ENCODE data around the gene HSP90AA1. TPM values are rescaled to one million over a fixed set of nuclear protein-coding genes. Genes with fewer than 3 reads are reported as not detected.

The HSP90AA1 gene
- total and polyA plus RNA-seq, 2 donors: 251 to 487 TPM

GRCh38 chr14:102043251-102044025, 43.4 kb downstream of the HSP90AA1 start:
- DNase-seq (ENCODE audit: low read depth in 6 of 9, low spot score in 9 of 9): no peak
- H3K4me3 ChIP-seq (ENCODE audit: low read length in 2 of 2): no peak overlapping the region
- H3K4me1 ChIP-seq (ENCODE audit: control insufficient read depth in 2 of 2, insufficient read depth in 2 of 2, low read length in 2 of 2): no peaks in the 10 kb centered on the region
- H3K27ac ChIP-seq (ENCODE audit: low read depth in 1 of 2, low read length in 1 of 2): no peak overlapping the region
- 95% methylated on average over 22 of the region's 22 CpGs for WGBS
- peaks cover 85 to 86% of the 10 kb centered on the region in 2 donors for H3K36me3 ChIP-seq (ENCODE audit: control insufficient read depth in 2 of 2, insufficient read depth in 2 of 2, low read length in 1 of 2)
- no peaks in the 10 kb centered on the region for H3K9me3 ChIP-seq (ENCODE audit: control insufficient read depth in 2 of 2, insufficient read depth in 1 of 2, low read length in 1 of 2)
- no peaks in the 10 kb centered on the region for H3K27me3 ChIP-seq (ENCODE audit: control insufficient read depth in 2 of 2, insufficient read depth in 1 of 2, low read length in 1 of 2)

GRCh38 chr14:102042699-102043098, 44.1 kb downstream of the HSP90AA1 start:
- no peaks in the 10 kb centered on the region for H3K4me1 ChIP-seq (ENCODE audit: control insufficient read depth in 2 of 2, insufficient read depth in 2 of 2, low read length in 2 of 2)
- 98% methylated on average over 9 of the region's 9 CpGs for WGBS
- DNase-seq (ENCODE audit: low read depth in 6 of 9, low spot score in 9 of 9): no peak
- no peaks in the 10 kb centered on the region for H3K27me3 ChIP-seq (ENCODE audit: control insufficient read depth in 2 of 2, insufficient read depth in 1 of 2, low read length in 1 of 2)
- H3K4me3 ChIP-seq (ENCODE audit: low read length in 2 of 2): no peak overlapping the region
- no peak overlapping the region for H3K27ac ChIP-seq (ENCODE audit: low read depth in 1 of 2, low read length in 1 of 2)
- H3K36me3 ChIP-seq (ENCODE audit: control insufficient read depth in 2 of 2, insufficient read depth in 2 of 2, low read length in 1 of 2): peaks cover 85 to 86% of the 10 kb centered on the region in 2 donors
- no peaks in the 10 kb centered on the region for H3K9me3 ChIP-seq (ENCODE audit: control insufficient read depth in 2 of 2, insufficient read depth in 1 of 2, low read length in 1 of 2)

GRCh38 chr14:102040153-102040552, 46.7 kb downstream of the HSP90AA1 start:
- 98% methylated on average over 13 of the region's 13 CpGs for WGBS
- Histone ChIP-seq H3K36me3 (ENCODE audit: control insufficient read depth in 2 of 2, insufficient read depth in 2 of 2, low read length in 1 of 2) (peaks cover 93 to 95% of the 10 kb centered on the region in 2 donors), H3K4me1 (ENCODE audit: control insufficient read depth in 2 of 2, insufficient read depth in 2 of 2, low read length in 2 of 2) (no peaks in the 10 kb centered on the region), H3K27ac (ENCODE audit: low read depth in 1 of 2, low read length in 1 of 2) (no peak overlapping the region), H3K27me3 (ENCODE audit: control insufficient read depth in 2 of 2, insufficient read depth in 1 of 2, low read length in 1 of 2) (no peaks in the 10 kb centered on the region), H3K9me3 (ENCODE audit: control insufficient read depth in 2 of 2, insufficient read depth in 1 of 2, low read length in 1 of 2) (no peaks in the 10 kb centered on the region), H3K4me3 (ENCODE audit: low read length in 2 of 2) (no peak overlapping the region)
- no peak for DNase-seq (ENCODE audit: low read depth in 6 of 9, low spot score in 9 of 9)

GRCh38 chr14:102039157-102039556, 47.7 kb downstream of the HSP90AA1 start:
- H3K4me3 ChIP-seq (ENCODE audit: low read length in 2 of 2): no peak overlapping the region
- no peak for DNase-seq (ENCODE audit: low read depth in 6 of 9, low spot score in 9 of 9)
- WGBS: 97% methylated on average over 16 of the region's 16 CpGs
- peaks cover 89 to 92% of the 10 kb centered on the region in 2 donors for H3K36me3 ChIP-seq (ENCODE audit: control insufficient read depth in 2 of 2, insufficient read depth in 2 of 2, low read length in 1 of 2)
- H3K4me1 ChIP-seq (ENCODE audit: control insufficient read depth in 2 of 2, insufficient read depth in 2 of 2, low read length in 2 of 2): no peaks in the 10 kb centered on the region
- H3K27me3 ChIP-seq (ENCODE audit: control insufficient read depth in 2 of 2, insufficient read depth in 1 of 2, low read length in 1 of 2): no peaks in the 10 kb centered on the region
- H3K27ac ChIP-seq (ENCODE audit: low read depth in 1 of 2, low read length in 1 of 2): no peak overlapping the region
- H3K9me3 ChIP-seq (ENCODE audit: control insufficient read depth in 2 of 2, insufficient read depth in 1 of 2, low read length in 1 of 2): no peaks in the 10 kb centered on the region

- Histone ChIP-seq H3K9me3 (ENCODE audit: control insufficient read depth in 2 of 2, insufficient read depth in 1 of 2, low read length in 1 of 2) (no peaks in the 10 kb centered on the region), H3K36me3 (ENCODE audit: control insufficient read depth in 2 of 2, insufficient read depth in 2 of 2, low read length in 1 of 2) (peaks cover 91 to 93% of the 10 kb centered on the region in 2 donors), H3K4me1 (ENCODE audit: control insufficient read depth in 2 of 2, insufficient read depth in 2 of 2, low read length in 2 of 2) (no peaks in the 10 kb centered on the region), H3K4me3 (ENCODE audit: low read length in 2 of 2) (no peak overlapping the region), H3K27ac (ENCODE audit: low read depth in 1 of 2, low read length in 1 of 2) (no peak overlapping the region), H3K27me3 (ENCODE audit: control insufficient read depth in 2 of 2, insufficient read depth in 1 of 2, low read length in 1 of 2) (no peaks in the 10 kb centered on the region)
- WGBS: 95% methylated on average over 1 of the region's 1 CpG
- DNase-seq (ENCODE audit: low read depth in 6 of 9, low spot score in 9 of 9): no peak
These were observed 49.2 kb downstream of the HSP90AA1 start for GRCh38 chr14:102037686-102038085.

- WGBS: 98% methylated on average over 9 of the region's 9 CpGs
- H3K36me3 ChIP-seq (ENCODE audit: control insufficient read depth in 2 of 2, insufficient read depth in 2 of 2, low read length in 1 of 2): peaks cover 87 to 92% of the 10 kb centered on the region in 2 donors
- DNase-seq (ENCODE audit: low read depth in 6 of 9, low spot score in 9 of 9): no peak
- no peaks in the 10 kb centered on the region for H3K4me1 ChIP-seq (ENCODE audit: control insufficient read depth in 2 of 2, insufficient read depth in 2 of 2, low read length in 2 of 2)
- H3K27me3 ChIP-seq (ENCODE audit: control insufficient read depth in 2 of 2, insufficient read depth in 1 of 2, low read length in 1 of 2): no peaks in the 10 kb centered on the region
- H3K9me3 ChIP-seq (ENCODE audit: control insufficient read depth in 2 of 2, insufficient read depth in 1 of 2, low read length in 1 of 2): no peaks in the 10 kb centered on the region
- no peak overlapping the region for H3K27ac ChIP-seq (ENCODE audit: low read depth in 1 of 2, low read length in 1 of 2)
- H3K4me3 ChIP-seq (ENCODE audit: low read length in 2 of 2): no peak overlapping the region
These were observed 50.9 kb downstream of the HSP90AA1 start for GRCh38 chr14:102035914-102036313.

GRCh38 chr14:102034301-102034700, 52.5 kb downstream of the HSP90AA1 start:
- Histone ChIP-seq H3K4me3 (ENCODE audit: low read length in 2 of 2) (no peak overlapping the region), H3K27ac (ENCODE audit: low read depth in 1 of 2, low read length in 1 of 2) (no peak overlapping the region), H3K27me3 (ENCODE audit: control insufficient read depth in 2 of 2, insufficient read depth in 1 of 2, low read length in 1 of 2) (no peaks in the 10 kb centered on the region), H3K36me3 (ENCODE audit: control insufficient read depth in 2 of 2, insufficient read depth in 2 of 2, low read length in 1 of 2) (peaks cover 84 to 92% of the 10 kb centered on the region in 2 donors), H3K4me1 (ENCODE audit: control insufficient read depth in 2 of 2, insufficient read depth in 2 of 2, low read length in 2 of 2) (peaks cover 7 to 9% of the 10 kb centered on the region in 2 donors), H3K9me3 (ENCODE audit: control insufficient read depth in 2 of 2, insufficient read depth in 1 of 2, low read length in 1 of 2) (no peaks in the 10 kb centered on the region)
- no peak for DNase-seq (ENCODE audit: low read depth in 6 of 9, low spot score in 9 of 9)
- 99% methylated on average over 11 of the region's 11 CpGs for WGBS

- WGBS: 98% methylated on average over 13 of the region's 13 CpGs
- Histone ChIP-seq H3K27ac (ENCODE audit: low read depth in 1 of 2, low read length in 1 of 2) (no peak overlapping the region), H3K4me1 (ENCODE audit: control insufficient read depth in 2 of 2, insufficient read depth in 2 of 2, low read length in 2 of 2) (peaks cover 16 to 19% of the 10 kb centered on the region in 2 donors)
These were observed 53.6 kb downstream of the HSP90AA1 start for GRCh38 chr14:102033241-102033640.

More at GRCh38 chr14:102033241-102033640, 53.6 kb downstream of the HSP90AA1 start:
- H3K27me3 ChIP-seq (ENCODE audit: control insufficient read depth in 2 of 2, insufficient read depth in 1 of 2, low read length in 1 of 2): no peaks in the 10 kb centered on the region
- no peak overlapping the region for H3K4me3 ChIP-seq (ENCODE audit: low read length in 2 of 2)
- H3K9me3 ChIP-seq (ENCODE audit: control insufficient read depth in 2 of 2, insufficient read depth in 1 of 2, low read length in 1 of 2): no peaks in the 10 kb centered on the region
- H3K36me3 ChIP-seq (ENCODE audit: control insufficient read depth in 2 of 2, insufficient read depth in 2 of 2, low read length in 1 of 2): peaks cover 79 to 92% of the 10 kb centered on the region in 2 donors
- DNase-seq (ENCODE audit: low read depth in 6 of 9, low spot score in 9 of 9): no peak

Measured in thymus (tissue), 11 donors.